ENCODE measurements around the gene BACE1.

DNA sequence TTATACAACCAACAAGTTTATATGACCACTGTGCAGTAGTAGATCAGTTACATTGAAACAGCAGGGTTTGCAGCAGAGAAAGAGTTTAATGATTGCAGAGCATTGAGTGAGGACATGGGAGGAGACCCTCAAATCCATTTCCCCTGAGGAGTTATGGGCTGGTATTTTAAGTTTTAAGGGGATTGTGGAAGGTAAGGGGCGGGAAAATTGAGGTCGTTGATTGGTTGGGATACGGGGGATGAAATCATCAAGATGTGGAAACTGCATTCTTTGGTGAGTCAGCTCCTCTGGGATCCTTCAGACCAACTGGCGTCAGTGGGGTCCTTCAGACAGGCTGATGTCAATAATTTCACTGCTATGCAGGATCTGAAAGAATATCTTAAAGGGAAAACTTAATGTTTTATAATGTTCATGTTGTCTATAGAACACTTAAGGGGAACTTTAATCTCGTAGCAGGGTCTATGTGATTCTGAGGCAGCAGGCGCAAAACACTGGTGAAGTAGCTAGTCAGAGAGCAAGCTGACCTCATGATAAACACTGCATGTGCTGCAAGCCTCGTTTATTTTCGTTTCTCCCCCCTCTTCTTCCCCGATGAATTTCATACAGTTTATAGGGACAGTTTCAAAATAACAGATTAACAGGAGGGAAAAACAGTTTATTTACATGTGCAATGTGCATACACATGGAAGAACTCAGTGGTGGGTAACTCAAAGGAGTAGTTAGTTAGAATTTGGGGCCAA is 42.3 kb downstream of the BACE1 start:
- no peak for TF ChIP-seq TAF1 (IDR thresholded peaks at IDR 0.05; ENCODE audit: borderline replicate concordance, insufficient read depth, low read length)
- TF ChIP-seq POLR2AphosphoS5 (IDR thresholded peaks at IDR 0.05; ENCODE audit: low read depth, low read length), result no peak
- TF ChIP-seq FOXP2 (optimal IDR thresholded peaks at IDR 0.05; ENCODE audit: borderline replicate concordance, extremely low read depth, extremely low read length, insufficient read depth), result no peak
- TF ChIP-seq, protein P1, sequence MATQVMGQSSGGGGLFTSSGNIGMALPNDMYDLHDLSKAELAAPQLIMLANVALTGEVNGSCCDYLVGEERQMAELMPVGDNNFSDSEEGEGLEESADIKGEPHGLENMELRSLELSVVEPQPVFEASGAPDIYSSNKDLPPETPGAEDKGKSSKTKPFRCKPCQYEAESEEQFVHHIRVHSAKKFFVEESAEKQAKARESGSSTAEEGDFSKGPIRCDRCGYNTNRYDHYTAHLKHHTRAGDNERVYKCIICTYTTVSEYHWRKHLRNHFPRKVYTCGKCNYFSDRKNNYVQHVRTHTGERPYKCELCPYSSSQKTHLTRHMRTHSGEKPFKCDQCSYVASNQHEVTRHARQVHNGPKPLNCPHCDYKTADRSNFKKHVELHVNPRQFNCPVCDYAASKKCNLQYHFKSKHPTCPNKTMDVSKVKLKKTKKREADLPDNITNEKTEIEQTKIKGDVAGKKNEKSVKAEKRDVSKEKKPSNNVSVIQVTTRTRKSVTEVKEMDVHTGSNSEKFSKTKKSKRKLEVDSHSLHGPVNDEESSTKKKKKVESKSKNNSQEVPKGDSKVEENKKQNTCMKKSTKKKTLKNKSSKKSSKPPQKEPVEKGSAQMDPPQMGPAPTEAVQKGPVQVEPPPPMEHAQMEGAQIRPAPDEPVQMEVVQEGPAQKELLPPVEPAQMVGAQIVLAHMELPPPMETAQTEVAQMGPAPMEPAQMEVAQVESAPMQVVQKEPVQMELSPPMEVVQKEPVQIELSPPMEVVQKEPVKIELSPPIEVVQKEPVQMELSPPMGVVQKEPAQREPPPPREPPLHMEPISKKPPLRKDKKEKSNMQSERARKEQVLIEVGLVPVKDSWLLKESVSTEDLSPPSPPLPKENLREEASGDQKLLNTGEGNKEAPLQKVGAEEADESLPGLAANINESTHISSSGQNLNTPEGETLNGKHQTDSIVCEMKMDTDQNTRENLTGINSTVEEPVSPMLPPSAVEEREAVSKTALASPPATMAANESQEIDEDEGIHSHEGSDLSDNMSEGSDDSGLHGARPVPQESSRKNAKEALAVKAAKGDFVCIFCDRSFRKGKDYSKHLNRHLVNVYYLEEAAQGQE (IDR thresholded peaks at IDR 0.05; ENCODE audit: insufficient read depth in 1 of 2, low read depth in 2 of 2, low read length in 2 of 2), result no peak
